CD4-positive, alpha-beta T cell treated with Interferon alpha-2 for 1 hour (primary cell): ENCODE data around the gene RFX2.
"Not testable (repeated sequence)": the region's sequence is repeated elsewhere in the genome, so short reads cannot be mapped to it uniquely, and the experiment has no call there.

Experiments
- DNase-seq, 2 donors: peaks; one replicate each; pipeline ENCODE4 v3.0.0-alpha.2; 2020 to 2022

Gene RFX2

DNA sequence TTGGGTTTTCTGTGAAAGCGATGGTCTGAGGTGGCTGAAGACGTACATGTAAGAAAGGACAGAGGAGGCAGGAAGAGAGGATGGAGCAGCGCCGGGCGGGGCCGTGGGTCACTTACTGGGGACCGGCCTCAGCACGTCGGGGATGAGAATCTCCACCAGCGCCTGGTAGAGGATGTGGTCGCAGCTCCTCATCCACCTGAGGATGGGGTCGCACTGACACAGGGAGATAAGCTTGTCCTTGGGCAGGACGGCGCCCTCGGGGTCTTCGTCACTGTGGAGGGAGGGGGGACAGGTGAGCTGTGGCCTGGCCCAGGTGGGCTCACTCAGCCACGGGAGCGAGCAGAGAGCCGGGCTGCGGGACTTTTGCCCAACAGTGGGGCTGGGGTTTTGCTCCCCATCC is 103.4 kb downstream of the RFX2 start:
- no peak for DNase-seq

DNA sequence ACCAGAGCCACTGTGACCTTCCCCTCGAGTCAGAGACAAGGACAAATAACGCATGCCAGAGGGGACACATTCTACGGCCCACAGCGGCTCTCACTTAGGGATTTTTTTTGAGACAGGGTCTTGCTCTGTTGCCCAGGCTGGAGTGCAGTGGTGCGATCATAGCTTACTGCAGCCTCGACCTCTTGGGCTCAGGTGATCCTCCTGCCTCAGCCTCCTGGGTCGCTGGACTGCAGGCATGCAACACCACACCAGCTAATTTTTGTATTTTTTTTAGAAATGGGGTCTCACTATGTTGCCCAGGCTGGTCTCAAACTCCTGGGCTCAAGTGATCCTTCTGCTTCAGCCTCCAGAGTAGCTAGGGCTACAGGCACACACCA is 104.2 kb downstream of the RFX2 start:
- not testable (repeated sequence) for DNase-seq

DNA sequence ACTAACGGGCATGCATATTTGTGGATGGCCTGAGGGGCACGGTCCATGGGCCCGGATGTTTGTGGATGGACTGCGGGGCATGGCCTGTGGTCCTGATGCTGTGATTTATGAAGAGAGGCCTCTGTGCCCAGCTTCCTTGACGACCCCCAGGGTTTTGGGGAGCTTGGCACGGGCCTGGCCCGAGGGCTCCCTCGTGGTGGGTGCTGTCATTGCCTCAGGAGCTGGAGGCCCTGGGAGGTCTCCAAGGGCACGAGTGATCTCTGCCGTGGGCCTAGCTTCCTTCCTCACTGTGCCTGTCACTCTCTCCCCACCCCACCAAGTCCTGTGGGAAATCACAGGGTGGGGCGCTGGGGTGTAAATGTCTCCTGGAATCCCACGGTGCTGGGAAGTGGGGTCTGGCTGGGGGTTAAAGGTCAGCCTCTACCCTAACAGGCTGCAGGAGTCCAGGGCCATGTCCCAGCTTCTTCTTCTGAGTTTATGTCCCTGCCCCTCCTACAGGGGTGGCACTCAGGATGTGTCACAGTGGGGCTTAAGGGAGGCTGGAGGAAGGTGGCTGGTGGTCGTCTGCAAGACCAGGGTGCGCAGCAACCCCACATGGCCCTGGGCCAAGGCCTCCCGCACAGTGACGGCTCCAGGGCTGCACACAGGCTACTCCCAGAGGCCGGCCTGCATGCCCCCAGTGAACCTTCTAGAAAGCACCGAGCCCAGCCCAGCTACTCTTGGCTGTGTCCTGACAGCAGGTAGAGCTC is 104.8 kb downstream of the RFX2 start:
- DNase-seq: no peak

DNA sequence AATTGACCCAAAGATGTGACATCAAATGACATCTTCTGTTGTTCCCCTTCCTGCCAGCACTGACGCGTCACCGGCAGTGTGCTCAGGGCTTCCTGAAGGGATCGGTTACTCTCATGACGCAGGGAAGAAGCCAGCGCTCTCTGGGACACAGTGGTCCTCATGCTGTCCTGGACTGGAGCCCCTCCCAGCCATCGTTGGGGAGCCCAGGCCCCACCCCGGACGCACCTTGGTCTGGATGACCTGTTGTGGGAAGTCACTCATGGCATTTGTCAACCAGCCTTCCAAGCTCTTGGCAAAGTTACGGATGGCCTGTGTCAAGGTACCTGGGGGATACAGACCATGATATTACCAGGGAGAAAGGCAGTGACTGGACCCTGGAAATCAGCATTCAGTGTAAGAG is 106.3 kb downstream of the RFX2 start:
- no peak for DNase-seq

DNA sequence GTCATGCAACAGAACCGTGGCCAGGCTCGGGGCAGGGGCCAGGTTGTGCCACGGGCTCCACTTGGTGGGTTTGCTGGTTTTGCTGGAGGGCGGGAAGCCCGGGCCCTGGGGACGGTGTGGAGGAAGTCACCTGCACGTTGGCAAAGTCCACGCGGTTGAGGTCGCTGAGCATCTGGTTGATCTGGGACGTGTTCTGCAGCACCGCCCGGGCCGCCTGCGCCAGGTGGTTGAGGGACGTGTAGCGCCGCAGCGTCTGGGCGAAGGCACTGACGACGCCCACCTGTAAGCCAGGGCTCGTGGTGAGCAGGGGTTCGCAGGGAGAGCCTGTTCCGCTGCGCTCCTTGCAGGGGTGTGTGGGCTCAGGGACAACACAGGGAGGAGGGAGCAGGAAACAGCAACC is 107.7 kb downstream of the RFX2 start:
- DNase-seq: no peak

DNA sequence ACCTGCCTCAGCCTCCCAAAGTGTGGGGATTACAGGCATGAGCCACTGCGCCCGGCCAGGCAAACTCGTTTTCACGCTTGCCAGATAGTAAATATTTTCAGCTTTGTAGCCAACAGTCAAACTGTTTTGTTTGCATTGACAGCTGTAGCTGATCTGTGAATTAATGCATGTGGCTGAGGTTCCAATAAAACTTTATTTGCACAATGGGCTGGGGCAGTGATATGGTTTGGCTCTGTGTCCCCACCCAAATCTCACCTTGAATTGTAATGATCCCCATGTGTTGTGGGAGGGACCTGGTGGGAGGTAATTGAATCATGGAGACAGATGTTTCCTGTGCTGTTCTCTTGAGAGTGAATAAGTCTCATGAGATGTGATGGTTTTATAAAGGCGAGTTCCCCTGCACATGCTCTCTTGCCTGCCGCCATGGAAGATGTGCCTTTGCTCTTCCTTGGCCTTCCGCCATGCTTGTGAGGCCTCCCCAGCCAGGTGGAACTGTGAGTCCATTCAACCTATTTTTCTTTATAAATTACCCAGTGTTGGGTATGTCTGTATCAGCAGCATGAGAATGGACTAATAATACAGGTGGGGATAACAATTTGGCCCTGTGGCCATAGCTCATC is 110.0 kb downstream of the RFX2 start:
- DNase-seq: no peak

DNA sequence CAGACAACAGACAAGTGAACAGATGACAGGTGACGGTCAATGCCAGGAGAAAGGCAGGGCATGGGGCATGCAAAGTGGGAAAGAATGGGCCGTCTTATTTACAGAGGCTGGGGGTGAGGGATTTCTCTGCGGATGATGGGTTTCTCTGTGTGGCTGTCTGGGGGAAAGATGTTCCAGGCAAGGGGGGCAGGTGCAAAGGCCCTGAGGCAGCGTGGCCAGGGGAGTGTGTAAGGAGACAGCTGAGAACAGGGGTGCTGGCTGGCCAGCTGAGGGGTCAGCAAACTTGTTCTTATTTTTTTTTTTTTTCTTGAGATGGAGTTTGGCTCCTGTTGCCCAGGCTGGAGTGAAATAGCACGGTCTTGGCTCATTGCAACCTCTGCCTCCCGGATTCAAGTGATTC is 110.6 kb downstream of the RFX2 start:
- no peak for DNase-seq

DNA sequence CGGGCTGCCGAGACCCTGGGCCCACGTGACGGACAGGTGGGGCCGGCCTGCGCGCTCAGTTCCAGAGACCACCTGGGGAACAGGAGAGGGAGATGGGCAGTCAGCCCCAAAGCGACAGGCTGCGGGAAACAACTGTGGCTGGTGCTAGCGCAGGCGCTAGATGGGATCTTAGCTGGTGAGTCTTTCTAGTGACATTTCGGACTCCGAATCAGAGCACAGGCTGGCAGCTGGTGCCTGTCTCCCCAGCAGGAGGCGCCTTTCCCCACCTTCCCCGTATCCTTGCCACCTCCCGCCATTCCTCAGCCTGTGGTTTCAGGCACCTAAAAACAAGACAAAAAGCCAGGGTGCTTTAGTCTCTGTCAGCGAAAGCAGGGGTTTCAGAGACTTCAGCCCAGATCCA is 112.9 kb downstream of the RFX2 start:
- no peak for DNase-seq

DNA sequence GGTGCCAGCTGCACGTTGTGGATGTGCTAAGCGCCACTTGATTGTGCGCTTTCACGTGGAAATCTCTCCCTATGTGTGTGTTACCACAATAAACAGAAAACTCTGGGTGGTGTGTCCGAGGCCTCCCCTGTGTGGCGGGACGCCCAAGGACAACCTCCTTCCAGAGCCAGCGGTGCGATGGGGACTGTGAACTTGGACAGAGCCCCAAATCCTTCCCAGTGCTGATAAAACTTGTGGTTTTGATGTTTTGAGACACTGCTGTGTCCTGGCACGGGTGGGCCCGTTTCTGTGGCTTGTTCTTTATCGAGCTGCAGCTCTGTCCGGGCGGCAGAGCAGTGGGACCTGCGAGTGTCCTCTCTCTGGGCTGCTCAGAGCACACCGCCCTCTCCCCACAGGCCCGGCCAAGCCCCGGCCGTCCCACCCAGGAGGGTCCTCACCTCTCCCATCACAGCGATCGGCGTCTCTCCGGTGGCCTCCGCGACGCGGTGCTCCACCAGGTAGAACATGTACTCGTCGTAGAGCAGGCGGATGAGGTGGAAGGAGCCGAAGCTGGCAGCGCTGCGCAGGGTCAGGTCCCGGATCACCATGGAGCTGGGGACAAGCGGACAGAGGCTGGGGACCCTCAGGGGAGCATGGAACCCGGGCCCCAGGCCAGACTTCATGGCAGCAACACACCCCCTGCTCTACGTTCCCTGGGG is 113.5 kb downstream of the RFX2 start:
- DNase-seq: no peak

DNA sequence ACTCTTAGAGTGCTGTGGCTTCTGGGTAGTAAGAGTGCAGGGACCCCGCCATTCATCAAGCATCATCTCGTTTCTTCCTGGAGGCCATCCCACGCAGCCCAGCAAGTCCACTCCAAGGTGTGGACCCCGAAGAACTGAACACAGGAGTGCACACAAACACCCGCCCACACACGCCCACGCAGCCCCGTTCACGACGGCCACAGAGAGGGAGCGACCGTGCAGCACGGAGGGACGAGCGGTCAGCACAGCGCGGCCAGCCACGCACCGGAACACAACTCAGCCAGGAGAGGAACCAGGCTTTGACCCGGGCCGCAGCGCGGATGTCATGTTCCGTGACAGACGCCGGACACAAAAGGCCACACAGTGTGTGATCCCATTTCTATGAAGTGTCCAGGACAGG is 114.2 kb downstream of the RFX2 start:
- no peak for DNase-seq

DNA sequence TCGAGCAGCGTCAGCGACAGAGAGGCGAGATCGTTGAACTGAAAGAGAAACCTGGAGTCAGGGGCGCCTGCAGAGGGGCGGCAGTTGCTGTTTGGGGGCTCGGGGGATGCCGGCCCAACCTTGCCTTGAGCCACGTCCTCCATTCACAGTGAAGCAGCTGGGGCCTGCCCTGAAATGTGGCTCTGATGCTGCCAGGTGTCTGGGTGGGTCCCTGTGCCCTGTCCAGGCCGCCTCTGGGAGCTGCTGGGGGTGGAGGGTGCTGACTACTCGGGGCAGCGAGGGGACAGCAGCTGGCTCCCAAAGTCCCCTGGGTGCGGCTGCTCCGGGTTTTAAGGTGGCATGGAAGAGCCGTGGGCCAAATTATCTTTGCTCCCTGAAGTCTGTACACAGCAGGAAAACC is 114.7 kb downstream of the RFX2 start:
- DNase-seq: no peak

DNA sequence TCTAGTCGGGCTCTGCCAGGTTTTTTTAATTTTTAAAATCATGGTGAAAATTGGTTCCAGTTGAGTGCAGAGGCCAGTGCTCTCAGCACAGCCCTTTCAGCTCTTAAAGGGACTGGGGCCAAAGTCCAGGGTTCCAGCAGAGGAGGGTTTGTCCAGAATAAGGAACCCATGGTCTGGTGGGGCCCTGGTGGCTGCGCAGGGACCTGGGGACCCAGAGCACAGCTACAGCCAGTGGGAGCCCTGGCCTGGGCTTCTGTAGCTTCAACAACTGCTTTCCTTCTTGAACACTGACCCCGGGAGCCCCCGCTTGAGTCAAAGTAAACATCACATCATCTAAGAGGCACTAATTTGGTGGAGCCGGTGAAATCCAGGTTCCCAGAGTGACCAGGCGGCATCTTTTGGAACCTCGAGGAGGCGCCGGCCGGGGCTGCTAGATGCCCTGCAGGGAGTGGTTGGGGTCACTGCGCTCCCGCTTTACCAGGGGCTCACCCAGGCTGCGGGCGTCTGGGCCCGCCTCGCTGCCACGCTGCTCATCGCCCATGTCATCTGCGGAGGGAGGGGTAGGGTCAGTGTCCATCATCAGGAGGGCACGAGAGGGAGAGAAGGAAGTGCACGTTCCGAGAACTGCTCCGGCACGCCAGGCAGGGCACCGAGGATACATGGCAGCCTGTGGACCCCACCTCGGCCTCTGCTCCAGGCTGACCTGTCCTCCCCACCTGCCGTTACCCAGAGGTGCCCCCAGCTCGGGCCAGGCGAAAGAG is 115.7 kb downstream of the RFX2 start:
- DNase-seq: no peak

DNA sequence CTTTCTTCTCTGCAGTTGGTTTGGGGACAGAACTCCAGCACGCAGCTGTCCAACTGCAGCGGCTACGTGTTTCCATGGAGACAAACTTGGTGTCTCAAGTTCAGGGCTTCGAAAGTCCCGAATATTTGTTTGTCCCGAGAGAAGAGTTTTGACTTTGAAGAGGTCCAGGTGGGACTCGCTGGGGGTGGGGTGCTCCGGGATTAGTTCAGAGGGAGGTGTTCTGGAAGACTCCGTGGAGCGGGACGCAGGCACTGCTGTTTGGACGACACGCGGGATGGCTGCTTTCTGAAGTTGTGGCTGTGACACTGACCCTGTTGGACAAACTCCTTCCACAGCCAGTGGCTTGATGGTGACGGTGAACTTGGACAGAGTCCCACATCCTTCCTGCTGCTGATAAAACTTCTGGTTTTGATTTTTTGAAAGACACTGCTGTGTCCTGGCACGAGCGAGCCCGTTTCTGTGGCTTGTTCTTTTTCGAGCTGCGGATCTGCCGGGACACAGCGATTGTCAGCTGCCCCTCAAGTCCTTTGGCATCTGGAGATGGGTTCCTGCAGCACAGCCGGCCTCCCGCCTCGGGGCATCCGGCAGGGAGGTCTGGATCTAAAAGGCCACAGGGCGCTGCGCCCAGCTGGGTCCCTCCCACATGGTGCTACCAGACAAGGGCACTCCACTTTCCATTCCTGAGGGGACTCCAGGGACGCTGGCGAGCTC is 116.5 kb downstream of the RFX2 start:
- no peak for DNase-seq

DNA sequence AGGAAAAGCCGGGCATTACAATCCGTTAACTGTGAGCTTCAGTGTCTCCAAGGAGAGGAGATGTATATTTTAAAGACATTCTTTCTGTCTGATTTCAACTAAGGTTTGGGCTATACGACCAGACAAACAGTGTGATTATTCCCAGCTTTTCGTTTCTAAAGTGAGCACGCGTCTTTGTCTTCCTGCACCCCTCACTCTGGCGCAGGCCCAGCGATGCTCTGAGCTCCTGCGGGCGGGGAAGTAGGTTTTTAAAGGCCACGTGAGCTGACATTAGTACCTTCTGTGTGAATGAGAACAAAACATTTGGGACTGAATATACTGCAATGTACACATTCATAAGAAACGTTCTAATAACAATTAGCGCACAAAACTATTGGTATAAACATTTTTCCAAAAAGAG is 117.1 kb downstream of the RFX2 start:
- DNase-seq: no peak

DNA sequence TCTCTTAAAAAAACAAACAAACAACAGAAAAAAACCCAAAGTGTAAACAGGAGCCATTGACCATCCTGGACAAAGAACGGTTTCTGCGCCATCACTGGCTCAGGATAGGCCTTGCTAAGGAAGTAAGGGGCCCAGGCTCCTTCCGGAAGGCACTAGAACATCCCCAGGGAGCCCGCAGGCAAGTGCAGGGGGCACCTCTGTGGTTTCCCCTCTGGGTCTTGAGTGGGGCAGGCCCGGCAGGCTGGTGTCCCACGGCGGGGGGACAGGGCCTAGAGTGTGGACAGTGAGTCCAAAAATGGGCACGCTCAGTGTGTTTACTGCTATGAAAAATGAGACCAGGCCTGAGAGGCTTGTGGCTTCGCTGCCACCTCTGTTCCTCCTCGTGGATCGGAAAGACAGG is 117.5 kb downstream of the RFX2 start:
- no peak for DNase-seq

DNA sequence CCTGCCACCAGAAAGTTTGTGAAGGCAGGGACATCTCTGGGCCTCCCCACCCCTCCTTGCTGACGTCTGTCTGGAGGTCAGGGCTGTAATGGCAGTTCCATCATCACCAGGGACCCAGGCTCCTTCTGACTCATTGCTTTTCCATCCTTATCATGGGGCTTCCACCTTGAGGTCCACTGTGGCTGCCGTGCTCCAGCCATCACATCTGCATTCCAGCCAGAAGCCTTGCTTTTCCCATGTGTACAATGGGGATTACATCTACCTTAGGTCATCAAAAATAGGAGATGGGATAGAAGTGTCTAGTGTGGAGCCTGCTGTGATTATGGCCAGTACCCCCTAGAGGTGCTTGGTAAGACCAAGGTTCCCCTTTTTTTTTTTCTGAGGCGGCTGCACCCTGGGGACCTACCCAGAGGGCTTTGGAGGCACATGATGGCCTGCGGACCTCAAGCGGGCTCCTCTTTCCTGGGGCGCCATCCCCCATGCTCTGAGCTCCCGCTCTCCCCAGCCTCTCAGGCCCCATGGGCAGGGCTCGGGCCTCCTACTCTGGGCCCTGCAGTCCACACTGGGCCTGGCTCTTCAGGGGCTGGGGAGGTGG is 119.0 kb downstream of the RFX2 start:
- DNase-seq: no peak

DNA sequence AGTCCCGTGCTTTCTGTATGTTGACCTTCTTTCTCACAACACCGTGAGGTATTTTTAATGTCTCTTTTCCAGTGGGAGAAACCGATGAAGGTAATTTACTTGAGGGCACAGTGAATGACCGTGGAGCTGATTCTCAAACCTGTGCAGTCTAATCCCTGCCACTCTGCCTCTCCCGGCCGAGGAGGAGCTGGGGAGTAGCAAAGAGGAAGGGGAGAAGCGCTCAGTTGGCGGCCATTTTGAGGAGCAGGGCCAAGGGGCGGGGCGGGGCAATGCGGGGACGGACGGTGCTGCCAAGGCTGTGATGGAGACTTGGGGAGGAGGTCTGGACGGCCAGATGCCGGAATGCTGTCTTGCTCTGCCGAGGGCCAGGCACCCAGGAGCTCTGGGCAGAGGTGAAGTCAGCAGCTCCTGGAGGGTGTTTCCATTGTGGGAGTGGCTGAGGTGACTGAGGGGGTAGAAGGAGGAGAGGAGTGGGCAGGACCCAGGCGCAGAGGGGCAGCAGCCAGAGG is 120.0 kb downstream of the RFX2 start:
- no peak for DNase-seq

DNA sequence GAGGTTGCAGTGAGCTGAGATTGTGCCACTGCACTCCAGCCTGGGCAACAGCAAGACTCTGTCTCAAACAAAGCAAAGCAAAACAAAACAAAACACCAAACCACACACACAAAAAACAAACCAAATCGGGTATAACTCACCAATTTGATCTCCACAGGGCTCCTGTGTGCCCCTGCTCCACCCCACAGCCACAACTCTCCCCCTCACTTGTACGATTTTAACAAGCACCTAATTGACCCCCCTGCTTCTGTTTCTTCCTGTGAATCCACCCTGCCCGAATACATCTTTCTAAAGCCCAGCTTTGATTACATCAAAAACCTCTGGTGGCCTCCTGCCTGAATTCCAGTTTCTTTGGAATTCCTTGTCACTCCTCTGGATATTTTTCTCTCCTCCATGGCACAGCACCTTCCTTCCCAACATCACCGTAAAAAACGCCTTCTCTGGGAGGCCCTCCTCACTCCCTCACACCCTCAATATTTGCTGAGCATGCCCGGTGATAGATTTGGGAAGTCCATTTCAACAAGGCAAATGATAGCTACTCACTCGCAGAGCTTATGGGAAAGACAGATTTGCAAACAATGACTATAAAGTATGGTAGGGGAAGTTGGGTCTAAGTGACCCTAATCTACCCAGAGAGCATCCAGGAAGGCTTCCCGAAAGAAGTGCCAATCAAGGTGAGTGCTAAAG is 120.8 kb downstream of the RFX2 start:
- DNase-seq: no peak

DNA sequence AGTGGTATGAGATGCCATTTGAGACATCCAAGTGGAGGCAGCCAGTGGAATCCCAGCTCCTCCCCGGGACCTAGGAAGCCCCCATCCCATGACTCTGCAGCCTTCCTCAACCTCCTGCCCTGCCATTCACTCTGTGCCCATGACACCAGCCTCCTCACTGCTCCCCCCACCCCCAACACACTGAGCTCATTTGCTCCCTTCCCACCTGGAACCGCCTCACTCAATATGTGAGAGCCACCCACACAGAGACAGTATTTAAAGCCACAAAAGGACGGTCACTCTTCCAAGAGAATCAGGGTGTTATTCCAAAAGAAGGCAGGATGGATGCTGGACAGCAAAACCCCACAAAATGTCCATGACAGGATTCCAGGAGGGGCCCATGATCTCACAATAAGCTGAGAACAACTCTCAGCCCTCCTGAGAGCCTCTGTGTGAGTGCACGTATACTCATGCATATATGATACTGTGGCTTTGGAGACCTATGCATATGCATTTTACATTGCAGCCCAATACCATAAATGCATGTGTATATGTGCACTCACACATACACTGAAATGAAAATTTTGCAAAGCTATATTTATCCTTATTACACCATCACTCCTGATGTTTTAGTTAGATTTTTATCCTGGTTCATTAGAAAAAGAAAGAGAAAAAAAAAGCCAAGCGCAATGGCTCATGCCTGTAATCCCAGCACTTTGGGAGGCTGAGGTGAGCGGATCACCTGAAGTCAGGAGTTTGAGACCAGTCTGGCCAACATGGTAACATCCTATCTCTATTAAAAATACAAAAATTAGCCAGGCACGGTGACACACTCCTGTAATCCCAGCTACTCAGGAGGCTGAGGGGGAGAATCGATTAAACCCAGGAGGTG is 121.5 kb downstream of the RFX2 start:
- DNase-seq: no peak

DNA sequence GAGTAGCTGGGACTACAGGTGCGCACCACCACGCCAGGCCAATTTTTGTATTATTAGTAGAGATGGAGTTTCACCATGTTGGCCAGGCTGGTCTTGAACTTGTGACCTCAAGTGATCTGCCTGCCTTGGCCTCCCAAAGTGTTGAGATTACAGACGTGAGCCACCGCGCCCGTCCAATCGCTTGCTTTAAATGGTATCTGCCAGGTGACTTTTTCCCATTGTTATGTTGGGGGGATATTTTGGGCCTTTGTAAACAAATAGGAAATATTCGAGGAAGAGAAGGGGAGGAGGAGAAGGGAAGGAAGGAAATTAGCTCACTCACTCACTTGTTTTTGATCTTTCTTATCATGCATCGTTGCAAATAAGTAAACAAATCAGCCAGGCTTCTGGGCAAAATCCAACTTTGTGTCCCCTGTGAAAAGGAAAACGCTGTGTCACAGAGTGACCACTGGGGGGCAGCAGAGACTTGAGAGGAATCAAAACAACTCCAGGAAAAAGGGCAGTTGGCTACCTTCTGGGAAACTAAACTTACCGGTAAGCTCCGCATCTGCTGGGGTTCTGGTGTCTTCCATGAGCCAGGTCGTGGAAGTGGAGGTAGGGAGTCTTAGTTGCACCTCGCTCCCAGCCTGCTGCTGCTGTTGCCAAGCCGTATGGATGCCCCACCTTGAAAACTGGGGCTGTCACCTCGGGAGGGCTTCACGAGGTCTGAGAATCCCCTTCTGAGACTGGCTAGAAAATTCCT is 123.1 kb downstream of the RFX2 start:
- DNase-seq: peak; percentile 69 to 80
